NT2/D1 (cell line): ENCODE measurements around the gene CDH13.

Experiments used
- YY1 ChIP-seq: IDR thresholded peaks from 2 replicates; pipeline ENCODE4 v1.6.1; 2011; ENCODE audit not compliant: insufficient read length, insufficient read depth
- ZNF274 ChIP-seq: IDR thresholded peaks from 2 replicates; pipeline ENCODE4 v1.6.1; 2011; ENCODE audit warnings: mild to moderate bottlenecking, low read depth, low read length

GRCh38 chr16:83162791-83163190 is 536.0 kb downstream of the CDH13 start:
- TF ChIP-seq YY1 = no peak
- no peak for TF ChIP-seq ZNF274
